Mesendoderm (in vitro differentiated cells): ENCODE measurements around the gene TXNDC12.
A peak's percentile ranks its signal among the peaks of the same experiment; 100 is the strongest.
"Not testable (repeated sequence)": the region's sequence is repeated elsewhere in the genome, so short reads cannot be mapped to it uniquely, and the experiment has no call there.

Experiments used
- DNase-seq: peaks from one replicate; pipeline ENCODE4 v3.0.0; 2013
- H2AK5ac ChIP-seq: 2 replicates; pipeline ENCODE4 v1.6.1; 2013; ENCODE audit warnings: low read length, inconsistent platforms
- H2BK120ac ChIP-seq: 2 replicates; pipeline ENCODE4 v1.6.1; 2013; ENCODE audit warnings: low read depth, mild to moderate bottlenecking, low read length, moderate library complexity, mixed read lengths
- H2BK15ac ChIP-seq: replicated peaks from 2 replicates; pipeline ENCODE4 v1.6.1; 2013; ENCODE audit warnings: low read depth, mild to moderate bottlenecking, moderate library complexity
- H2BK5ac ChIP-seq: 2 replicates; pipeline ENCODE4 v1.6.1; 2013; ENCODE audit warnings: low read length, inconsistent platforms
- H3K18ac ChIP-seq: 2 replicates; pipeline ENCODE4 v1.6.1; 2013; ENCODE audit warnings: mild to moderate bottlenecking, low read length, mixed read lengths
- H3K23ac ChIP-seq: one replicate; pipeline ENCODE4 v1.6.1; 2013; ENCODE audit warnings: low read length
- H3K27ac ChIP-seq: 2 replicates; pipeline ENCODE4 v1.5.1; 2013; ENCODE audit warnings: low read depth, mild to moderate bottlenecking, inconsistent platforms, low read length, moderate library complexity
- H3K27me3 ChIP-seq: 2 replicates; pipeline ENCODE4 v1.6.1; 2013; ENCODE audit warnings: low read length, control low read depth, mild to moderate bottlenecking, inconsistent platforms; ENCODE audit not compliant: insufficient read depth, poor library complexity
- H3K36me3 ChIP-seq: 2 replicates; pipeline ENCODE4 v1.6.1; 2013; ENCODE audit warnings: low read length, inconsistent platforms; ENCODE audit not compliant: control insufficient read depth, insufficient read depth
- H3K4ac ChIP-seq: one replicate; pipeline ENCODE4 v1.6.1; 2013; ENCODE audit warnings: low read depth, mild to moderate bottlenecking, low read length, moderate library complexity
- H3K4me1 ChIP-seq: 2 replicates; pipeline ENCODE4 v1.6.1; 2013; ENCODE audit warnings: low read depth, low read length, inconsistent platforms; ENCODE audit not compliant: control insufficient read depth
- H3K4me2 ChIP-seq: 2 replicates; pipeline ENCODE4 v1.6.1; 2013; ENCODE audit warnings: low read length
- H3K4me3 ChIP-seq: 2 replicates; pipeline ENCODE4 v1.5.1; 2013; ENCODE audit warnings: mild to moderate bottlenecking, low read length
- H3K56ac ChIP-seq: one replicate; pipeline ENCODE4 v1.6.1; 2013; ENCODE audit warnings: low read length
- H3K79me1 ChIP-seq: 2 replicates; pipeline ENCODE4 v1.6.1; 2013; ENCODE audit warnings: low read length, inconsistent platforms
- H3K79me2 ChIP-seq: 2 replicates; pipeline ENCODE4 v1.6.1; 2013; ENCODE audit warnings: mild to moderate bottlenecking, low read length; ENCODE audit not compliant: control insufficient read depth, insufficient read depth
- H3K9ac ChIP-seq: 2 replicates; pipeline ENCODE4 v1.6.1; 2013; ENCODE audit warnings: low read length, inconsistent platforms
- H4K5ac ChIP-seq: one replicate; pipeline ENCODE4 v1.6.1; 2013; ENCODE audit warnings: low read length
- H4K8ac ChIP-seq: one replicate; pipeline ENCODE4 v1.6.1; 2013; ENCODE audit warnings: low read depth, mild to moderate bottlenecking, control low read depth, low read length, moderate library complexity
- WGBS: extraction: QIAGEN DNeasy Blood & Tissue Kit; methylation state at CpG from one replicate; pipeline ENCODE4 v1.1.7; 2013; ENCODE audit warnings: low lambda C conversion rate, missing lambda C conversion rate; ENCODE audit not compliant: insufficient coverage; ENCODE audit errors: extremely low coverage; 5-methylcytosine and 5-hydroxymethylcytosine counted together

The TXNDC12 gene

DNA sequence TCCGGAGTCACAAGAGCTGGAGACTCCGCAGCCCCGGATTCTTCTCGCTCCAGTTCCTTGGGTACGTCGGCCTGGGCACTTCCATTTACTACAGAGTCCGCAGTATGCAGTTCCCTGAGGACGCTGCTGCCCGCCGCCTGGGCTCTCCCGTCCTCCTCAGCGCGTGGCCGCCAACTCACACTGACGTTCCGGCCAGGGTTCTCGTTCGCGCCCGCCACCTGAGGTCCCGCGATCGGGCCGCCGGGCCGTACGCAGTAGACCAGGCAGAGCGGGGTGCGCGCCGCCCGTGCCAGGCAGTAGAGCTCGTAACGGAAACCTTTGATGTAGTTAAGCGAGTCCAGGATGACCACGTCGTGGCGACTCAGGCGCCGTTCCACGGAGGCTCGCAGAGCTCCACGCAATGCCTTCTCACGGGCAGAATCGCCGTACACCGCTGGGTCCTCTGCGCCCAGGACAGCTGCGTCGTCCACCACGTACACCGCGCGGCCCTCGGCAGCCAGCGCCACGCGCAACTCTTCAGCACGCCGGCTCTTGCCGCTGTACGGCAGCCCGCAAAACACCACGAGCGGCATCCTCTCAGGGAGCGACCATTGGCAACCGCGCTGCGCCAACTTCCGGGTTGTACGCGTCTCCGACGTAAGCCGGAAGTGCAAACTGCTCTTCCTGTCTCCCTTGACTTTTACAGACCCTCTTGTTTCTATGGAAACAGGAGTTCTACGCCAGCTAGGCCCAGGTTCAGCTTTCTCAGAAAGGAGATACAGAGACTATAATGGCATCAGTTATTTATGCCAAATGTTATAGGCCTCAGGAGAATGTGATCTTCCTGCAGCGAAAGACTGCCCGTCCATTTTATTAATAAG is 21.6 kb downstream of the TXNDC12 start, which contains the start of gene KTI12:
KTI12 (minus strand) TSS at position 621 of the 860 bp plus-strand sequence; CDS start at position 572, 49 bp downstream.
- Histone ChIP-seq H2BK5ac (peak within 1 kb of the TSS; percentile 36), H3K23ac (peak within 1 kb of the TSS; percentile 92), H3K4me1 (no peaks in the 10 kb centered on the region), H3K4me2 (peak within 1 kb of the TSS; percentile 14), H3K4me3 (peak within 1 kb of the TSS; percentile 98), H2AK5ac (no peak within 1 kb of the TSS), H3K4ac (no peak within 1 kb of the TSS), H3K27ac (peak within 1 kb of the TSS; percentile 8), H4K5ac (no peak within 1 kb of the TSS), H2BK15ac (no peak within 1 kb of the TSS), H3K36me3 (no peaks in the 10 kb centered on the region), H3K27me3 (no peaks in the 10 kb centered on the region), H3K79me1 (peaks cover 7% of the 10 kb centered on the region), H2BK120ac (no peak within 1 kb of the TSS), H3K56ac (peak within 1 kb of the TSS; percentile 100), H3K79me2 (peaks cover 10% of the 10 kb centered on the region), H3K18ac (no peak within 1 kb of the TSS), H4K8ac (no peak within 1 kb of the TSS), H3K9ac (peak within 1 kb of the TSS; percentile 97)
- peak; percentile 96 for DNase-seq
- WGBS, result no CpG with 5 or more reads among the region's 78 CpGs

DNA sequence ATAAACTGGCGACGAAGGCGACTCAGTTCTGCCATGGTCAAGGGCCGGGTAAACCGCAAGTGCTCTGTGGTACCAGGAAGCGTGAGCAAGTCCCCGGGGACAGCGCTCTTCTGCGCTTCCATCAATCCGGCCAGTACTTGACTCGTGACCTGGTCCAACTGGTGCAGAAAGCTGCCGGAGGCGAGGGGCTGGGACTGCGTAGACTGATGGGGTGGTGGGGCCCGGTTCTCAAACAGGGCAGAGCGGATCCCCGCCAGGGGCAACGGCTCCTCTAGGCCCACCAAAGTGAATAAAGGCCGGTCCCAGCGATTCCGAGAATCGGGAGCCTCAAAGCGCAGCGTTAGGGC is 22.2 kb downstream of the TXNDC12 start:
- Histone ChIP-seq H3K79me2 (peaks cover 10% of the 10 kb centered on the region), H3K4me3 (peak overlapping the region; percentile 98), H3K4ac (no peak overlapping the region), H4K8ac (no peak overlapping the region), H2BK15ac (no peak overlapping the region), H3K4me1 (no peaks in the 10 kb centered on the region), H2BK5ac (no peak overlapping the region), H3K56ac (peak overlapping the region; percentile 100), H2AK5ac (no peak overlapping the region), H3K23ac (no peak overlapping the region), H2BK120ac (no peak overlapping the region), H3K18ac (no peak overlapping the region), H3K36me3 (no peaks in the 10 kb centered on the region), H3K27me3 (no peaks in the 10 kb centered on the region), H4K5ac (no peak overlapping the region), H3K79me1 (peaks cover 7% of the 10 kb centered on the region), H3K9ac (peak overlapping the region; percentile 97), H3K27ac (no peak overlapping the region), H3K4me2 (peak overlapping the region; percentile 14)
- DNase-seq, result peak; percentile 50
- no CpG with 5 or more reads among the region's 24 CpGs for WGBS

DNA sequence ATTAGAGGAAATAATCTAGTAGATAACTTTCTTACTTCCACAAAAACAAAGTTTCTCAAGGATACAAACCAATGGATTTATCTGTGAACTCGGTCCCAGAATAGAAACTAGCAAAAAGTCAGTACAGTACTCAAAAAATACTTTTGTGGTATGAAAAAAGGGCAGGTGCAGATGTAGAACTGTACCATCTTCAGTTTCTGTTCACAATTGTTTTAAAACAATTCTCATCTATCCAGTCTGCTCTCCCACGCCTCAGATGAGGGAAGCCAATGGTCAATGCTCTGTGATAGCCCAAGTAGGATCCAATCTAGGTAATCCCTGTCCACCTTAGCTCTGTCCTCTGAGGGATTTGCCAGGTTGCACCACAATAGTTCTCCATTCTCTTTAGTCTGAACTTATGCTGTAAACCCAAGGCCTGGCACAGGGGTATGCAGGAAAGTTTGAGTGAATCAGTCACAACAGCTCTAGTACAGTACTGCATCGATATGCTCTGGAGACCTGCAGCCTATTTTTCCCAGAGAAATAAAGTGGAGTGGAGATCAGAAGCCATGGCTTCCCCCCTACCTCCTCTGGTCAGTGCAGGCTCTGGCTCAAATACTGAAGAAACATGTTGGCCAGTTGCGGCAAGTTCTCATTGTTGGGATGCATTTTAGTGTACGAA is 22.7 kb downstream of the TXNDC12 start:
- Histone ChIP-seq H3K4ac (no peak overlapping the region), H2BK15ac (no peak overlapping the region), H3K4me2 (peak overlapping the region; percentile 14), H3K4me3 (peak overlapping the region; percentile 98), H4K5ac (no peak overlapping the region), H3K18ac (no peak overlapping the region), H3K56ac (peak overlapping the region; percentile 100), H3K9ac (peak overlapping the region; percentile 97), H3K79me1 (peaks cover 7% of the 10 kb centered on the region), H2AK5ac (no peak overlapping the region), H3K23ac (no peak overlapping the region), H3K27ac (no peak overlapping the region), H3K36me3 (no peaks in the 10 kb centered on the region), H3K27me3 (no peaks in the 10 kb centered on the region), H3K4me1 (no peaks in the 10 kb centered on the region), H3K79me2 (peaks cover 10% of the 10 kb centered on the region), H2BK5ac (no peak overlapping the region), H2BK120ac (no peak overlapping the region), H4K8ac (no peak overlapping the region)
- DNase-seq, result no peak
- no CpG with 5 or more reads among the region's 5 CpGs for WGBS

GRCh38 chr1:52028839-52029238 is 26.2 kb downstream of the TXNDC12 start:
- H3K27ac ChIP-seq, H3K79me2 ChIP-seq, H3K79me1 ChIP-seq, H2BK15ac ChIP-seq, H3K4me2 ChIP-seq, H3K56ac ChIP-seq, H2BK5ac ChIP-seq, H3K18ac ChIP-seq, H3K4me3 ChIP-seq, H3K27me3 ChIP-seq, H4K8ac ChIP-seq, H3K36me3 ChIP-seq, H4K5ac ChIP-seq, H3K4ac ChIP-seq, H3K4me1 ChIP-seq, DNase-seq, H2AK5ac ChIP-seq, H3K9ac ChIP-seq, H3K23ac ChIP-seq, H2BK120ac ChIP-seq: not testable (repeated sequence)
- WGBS, result no CpG with 5 or more reads among the region's 5 CpGs

DNA sequence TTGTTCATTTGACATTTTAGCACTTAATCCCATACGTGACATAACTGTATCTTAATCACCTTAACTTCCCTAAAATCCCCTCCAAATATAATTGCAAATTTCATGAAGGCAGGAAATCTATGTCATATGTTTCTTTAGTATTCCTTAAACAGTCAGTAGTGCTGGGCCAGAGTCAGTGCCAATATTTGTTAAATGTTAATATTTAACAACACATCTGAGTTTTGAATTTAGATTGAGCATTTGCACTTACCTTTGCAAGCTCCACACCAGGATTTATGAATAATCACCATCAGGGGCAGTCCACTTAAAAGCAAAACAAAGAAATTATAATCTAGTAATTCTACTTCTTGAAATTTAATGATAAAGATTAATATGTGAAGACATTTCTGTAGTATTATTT is 26.7 kb downstream of the TXNDC12 start:
- H3K79me2 ChIP-seq, result peaks cover 10% of the 10 kb centered on the region
- no peak overlapping the region for H2BK120ac ChIP-seq
- H3K79me1 ChIP-seq, result peaks cover 5% of the 10 kb centered on the region
- H3K36me3 ChIP-seq, result peaks cover 4% of the 10 kb centered on the region
- H2BK5ac ChIP-seq, result no peak overlapping the region
- no peaks in the 10 kb centered on the region for H3K27me3 ChIP-seq
- no peaks in the 10 kb centered on the region for H3K4me1 ChIP-seq
- WGBS, result 100% methylated on average over 1 of the region's 1 CpG
- no peak overlapping the region for H3K4me3 ChIP-seq
- no peak overlapping the region for H3K9ac ChIP-seq
- no peak overlapping the region for H3K18ac ChIP-seq
- no peak overlapping the region for H4K8ac ChIP-seq
- no peak overlapping the region for H2BK15ac ChIP-seq
- DNase-seq, result no peak
- no peak overlapping the region for H3K56ac ChIP-seq
- H3K4ac ChIP-seq, result no peak overlapping the region
- H4K5ac ChIP-seq, result no peak overlapping the region
- no peak overlapping the region for H3K4me2 ChIP-seq
- H3K27ac ChIP-seq, result no peak overlapping the region
- no peak overlapping the region for H3K23ac ChIP-seq
- no peak overlapping the region for H2AK5ac ChIP-seq
